Suprapubic skin (tissue), 4 donors: ENCODE data around the gene ELP1. TPM values are rescaled to one million over a fixed set of nuclear protein-coding genes. Genes with fewer than 3 reads are reported as not detected.
A peak's percentile ranks its signal among the peaks of the same experiment; 100 is the strongest.

Experiments
- DNase-seq, 2 donors: peaks; one replicate each; pipeline ENCODE4 v3.0.0-alpha.2; 2019; ENCODE audit warnings: low spot score in 2 of 2
- H3K27ac ChIP-seq: fragments of 200-600 bp; sonication (generic); one replicate; pipeline ENCODE4 v1.5.1; 2019
- H3K27me3 ChIP-seq: fragments of 200-600 bp; sonication (generic); one replicate; pipeline ENCODE4 v1.5.1; 2019
- H3K36me3 ChIP-seq: fragments of 200-600 bp; sonication (generic); one replicate; pipeline ENCODE4 v1.5.1; 2019
- H3K4me1 ChIP-seq: fragments of 200-600 bp; sonication (generic); one replicate; pipeline ENCODE4 v1.5.1; 2019
- H3K4me3 ChIP-seq: fragments of 200-600 bp; sonication (generic); one replicate; pipeline ENCODE4 v1.5.1; 2019; ENCODE audit warnings: mild to moderate bottlenecking
- H3K9me3 ChIP-seq: fragments of 200-600 bp; sonication (generic); one replicate; pipeline ENCODE4 v1.5.1; 2019
- EP300 ChIP-seq: sonication (generic); formaldehyde crosslinking; IDR thresholded peaks from one replicate; pipeline ENCODE4 v1.6.1; 2017; ENCODE audit warnings: antibody characterized with exemption
- POLR2A ChIP-seq, 2 donors: fragments of 450-650 bp; IDR thresholded peaks; one replicate each; pipeline ENCODE4 v1.6.1; 2017; ENCODE audit warnings: antibody characterized with exemption in 2 of 2, mild to moderate bottlenecking in 2 of 2, moderate library complexity in 2 of 2
- POLR2AphosphoS5 ChIP-seq, 3 donors: sonication (generic); formaldehyde crosslinking; IDR thresholded peaks; one replicate each; pipeline ENCODE4 v1.6.1; 2017; ENCODE audit warnings: antibody characterized with exemption in 3 of 3
- WGBS: methylation state at CpG from one replicate; pipeline ENCODE4 v1.1.5; 2018; 5-methylcytosine and 5-hydroxymethylcytosine counted together
- total RNA-seq, 4 donors: library from RNA; depleted of rRNA; stranded (reverse); fragments of >200 nt; gene quantifications; one replicate each; pipeline ENCODE4 v1.1.0, GENCODE V29; 2016
- TF ChIP-seq, protein P1 (sequence below), 2 donors: fragments of 200-600 bp in 1 of 2; fragments of 450-650 bp in 1 of 2; sonication (generic) in 1 of 2; IDR thresholded peaks; one replicate each; pipeline ENCODE4 v1.5.1; 2016 to 2019; ENCODE audit warnings: antibody characterized with exemption in 2 of 2, mild to moderate bottlenecking in 1 of 2, moderate library complexity in 1 of 2

ELP1 gene
- total RNA-seq, 4 donors from 2014 or later, result 22.2 to 34.2 (median 23.2) TPM

DNA sequence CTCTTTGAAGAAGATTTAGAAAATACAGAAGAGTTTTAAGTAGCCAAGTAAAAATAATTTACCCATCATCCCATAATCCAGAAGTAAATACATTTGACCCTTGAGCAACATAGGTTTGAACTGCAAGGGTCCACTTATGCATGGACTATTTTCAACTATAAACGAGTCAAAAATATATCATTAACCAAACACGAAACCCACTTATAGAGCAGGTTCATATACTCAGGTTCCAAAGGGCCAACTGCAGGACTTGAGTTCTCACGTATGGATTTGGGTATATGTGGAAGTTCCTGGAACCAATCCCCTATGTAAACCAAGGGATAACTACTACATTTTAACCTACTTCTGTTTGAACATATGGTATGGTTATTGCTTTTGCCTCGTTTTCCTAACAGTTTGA, 6.1 kb upstream of the ELP1 start:
- TF ChIP-seq, protein P1, sequence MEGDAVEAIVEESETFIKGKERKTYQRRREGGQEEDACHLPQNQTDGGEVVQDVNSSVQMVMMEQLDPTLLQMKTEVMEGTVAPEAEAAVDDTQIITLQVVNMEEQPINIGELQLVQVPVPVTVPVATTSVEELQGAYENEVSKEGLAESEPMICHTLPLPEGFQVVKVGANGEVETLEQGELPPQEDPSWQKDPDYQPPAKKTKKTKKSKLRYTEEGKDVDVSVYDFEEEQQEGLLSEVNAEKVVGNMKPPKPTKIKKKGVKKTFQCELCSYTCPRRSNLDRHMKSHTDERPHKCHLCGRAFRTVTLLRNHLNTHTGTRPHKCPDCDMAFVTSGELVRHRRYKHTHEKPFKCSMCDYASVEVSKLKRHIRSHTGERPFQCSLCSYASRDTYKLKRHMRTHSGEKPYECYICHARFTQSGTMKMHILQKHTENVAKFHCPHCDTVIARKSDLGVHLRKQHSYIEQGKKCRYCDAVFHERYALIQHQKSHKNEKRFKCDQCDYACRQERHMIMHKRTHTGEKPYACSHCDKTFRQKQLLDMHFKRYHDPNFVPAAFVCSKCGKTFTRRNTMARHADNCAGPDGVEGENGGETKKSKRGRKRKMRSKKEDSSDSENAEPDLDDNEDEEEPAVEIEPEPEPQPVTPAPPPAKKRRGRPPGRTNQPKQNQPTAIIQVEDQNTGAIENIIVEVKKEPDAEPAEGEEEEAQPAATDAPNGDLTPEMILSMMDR (IDR thresholded peaks at IDR 0.05), result no peak
- no peak for TF ChIP-seq POLR2AphosphoS5 (IDR thresholded peaks at IDR 0.05)
- TF ChIP-seq EP300, result no peak
- TF ChIP-seq POLR2A (IDR thresholded peaks at IDR 0.05), result no peak
- Histone ChIP-seq H3K36me3 (peaks cover 15% of the 10 kb centered on the region), H3K27me3 (no peaks in the 10 kb centered on the region), H3K27ac (no peak overlapping the region), H3K9me3 (no peaks in the 10 kb centered on the region), H3K4me1 (peaks cover 9% of the 10 kb centered on the region), H3K4me3 (no peak overlapping the region)
- no peak for DNase-seq
- 90% methylated on average over 4 of the region's 4 CpGs for WGBS

DNA sequence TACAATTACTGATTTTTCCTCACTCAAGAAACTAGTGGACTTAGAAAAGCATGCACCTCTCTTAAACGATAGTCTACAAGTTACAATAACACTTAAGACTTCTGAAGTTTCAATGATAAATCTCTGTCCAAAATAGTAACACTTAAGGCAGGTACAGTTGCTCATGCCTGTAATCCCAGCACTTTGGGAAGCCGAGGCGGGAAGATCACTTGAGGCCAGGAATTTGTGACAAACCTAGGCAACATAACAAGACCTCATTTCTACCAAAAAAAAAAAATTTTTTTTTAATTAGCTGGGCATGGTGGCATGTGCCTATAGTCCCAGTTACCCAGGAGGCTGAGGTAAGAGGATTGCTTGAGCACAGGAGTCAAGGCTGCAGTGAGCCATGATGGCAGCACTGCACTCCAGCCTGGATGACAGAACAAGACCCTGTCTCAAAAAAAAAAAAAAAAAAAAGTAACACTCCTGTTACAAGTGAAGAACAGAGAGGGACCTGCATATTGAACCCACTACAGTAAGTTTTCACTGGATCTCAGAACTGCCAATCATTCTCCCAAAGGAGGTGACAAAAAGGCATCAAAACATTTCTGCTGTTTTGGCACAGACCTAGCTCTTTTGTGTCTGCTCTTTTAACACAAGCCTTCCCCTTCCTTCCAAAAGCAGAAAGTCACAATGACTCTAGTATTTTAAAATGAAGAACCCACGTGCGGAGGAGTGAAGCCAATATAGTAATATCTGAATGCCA, 3.8 kb upstream of the ELP1 start:
- TF ChIP-seq POLR2AphosphoS5 (IDR thresholded peaks at IDR 0.05) (no peak), POLR2A (IDR thresholded peaks at IDR 0.05) (no peak), EP300 (no peak)
- TF ChIP-seq, protein P1 (IDR thresholded peaks at IDR 0.05), result no peak
- DNase-seq, result no peak
- peaks cover 19% of the 10 kb centered on the region for H3K4me1 ChIP-seq
- 84% methylated on average over 5 of the region's 5 CpGs for WGBS
- peaks cover 15% of the 10 kb centered on the region for H3K36me3 ChIP-seq
- no peaks in the 10 kb centered on the region for H3K9me3 ChIP-seq
- no peaks in the 10 kb centered on the region for H3K27me3 ChIP-seq
- H3K4me3 ChIP-seq, result no peak overlapping the region
- H3K27ac ChIP-seq, result no peak overlapping the region

DNA sequence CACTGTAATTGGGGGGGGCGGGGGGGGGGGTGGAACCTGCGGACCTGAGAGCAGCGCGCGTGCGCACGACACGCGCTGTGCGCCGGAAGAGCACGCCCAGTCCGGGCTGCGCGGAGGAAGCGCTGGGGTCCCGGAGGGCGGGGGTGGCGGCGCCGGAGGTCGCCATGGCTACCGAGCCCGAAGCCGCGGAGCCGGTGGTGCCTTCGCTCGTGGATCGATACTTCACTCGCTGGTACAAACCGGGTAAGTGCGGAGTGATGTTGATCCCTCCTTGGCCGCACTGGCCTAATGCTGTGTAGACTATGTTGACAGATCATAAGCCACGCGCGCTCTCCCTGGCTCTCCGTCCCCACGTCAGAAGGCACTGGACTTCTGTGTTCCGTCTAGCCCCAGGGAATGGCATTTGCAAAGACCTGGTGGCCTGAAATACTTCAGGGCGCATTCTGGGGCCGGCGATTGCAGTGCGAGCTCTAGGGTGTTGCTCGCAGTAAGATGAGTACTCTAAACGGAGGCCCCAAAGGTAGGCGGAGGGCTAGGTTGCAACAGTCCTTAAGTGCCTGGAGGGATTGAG, 484 bp upstream of the ELP1 start, which contains the start of gene ABITRAM:
Gene ABITRAM (plus strand): TSS at position 78 of the 571 bp plus-strand sequence. CDS start 87 bp downstream, at position 165.
- H3K36me3 ChIP-seq, result peaks cover 6% of the 10 kb centered on the region
- H3K27me3 ChIP-seq, result no peaks in the 10 kb centered on the region
- peak within 1 kb of the TSS; percentile 87 for H3K4me3 ChIP-seq
- H3K4me1 ChIP-seq, result peaks cover 26% of the 10 kb centered on the region
- WGBS, result 0% methylated on average over 15 of the region's 47 CpGs
- H3K27ac ChIP-seq, result peak within 1 kb of the TSS; percentile 85
- TF ChIP-seq POLR2AphosphoS5 (IDR thresholded peaks at IDR 0.05), result peak in 2 of 3 donors; percentile 37 to 48
- TF ChIP-seq, protein P1 (IDR thresholded peaks at IDR 0.05), result no peak
- H3K9me3 ChIP-seq, result no peaks in the 10 kb centered on the region
- peak; percentile 72 to 85 for DNase-seq

DNA sequence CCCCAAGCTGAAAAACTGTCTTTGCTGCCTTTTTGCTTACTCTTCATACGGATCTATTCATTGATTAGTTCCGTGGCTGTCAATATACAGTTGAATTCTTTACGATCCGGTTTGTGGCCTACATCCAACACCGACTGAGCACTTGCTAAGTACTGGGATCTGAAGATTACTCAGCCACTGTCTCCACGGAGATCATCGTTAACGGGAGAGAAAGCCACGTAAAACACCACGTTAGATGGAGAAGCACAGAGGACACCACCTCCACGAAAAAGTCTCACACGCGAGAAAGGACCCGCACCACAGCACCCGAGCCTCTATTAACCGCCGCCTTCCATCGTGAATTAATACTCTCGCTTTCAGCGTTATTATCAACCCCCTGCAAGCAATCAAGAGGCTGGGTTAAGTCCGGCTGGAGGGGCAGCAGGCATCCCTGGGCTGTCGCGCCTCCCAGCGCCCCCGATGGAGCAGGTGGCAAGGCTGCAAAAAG, 650 bp downstream of the ELP1 start:
- Histone ChIP-seq H3K27me3 (no peaks in the 10 kb centered on the region), H3K27ac (peak overlapping the region; percentile 85), H3K4me1 (peaks cover 26% of the 10 kb centered on the region), H3K4me3 (peak overlapping the region; percentile 87), H3K36me3 (peaks cover 15% of the 10 kb centered on the region), H3K9me3 (no peaks in the 10 kb centered on the region)
- DNase-seq, result no peak
- WGBS, result 0% methylated on average over 14 of the region's 25 CpGs
- TF ChIP-seq, protein P1 (IDR thresholded peaks at IDR 0.05), result no peak

DNA sequence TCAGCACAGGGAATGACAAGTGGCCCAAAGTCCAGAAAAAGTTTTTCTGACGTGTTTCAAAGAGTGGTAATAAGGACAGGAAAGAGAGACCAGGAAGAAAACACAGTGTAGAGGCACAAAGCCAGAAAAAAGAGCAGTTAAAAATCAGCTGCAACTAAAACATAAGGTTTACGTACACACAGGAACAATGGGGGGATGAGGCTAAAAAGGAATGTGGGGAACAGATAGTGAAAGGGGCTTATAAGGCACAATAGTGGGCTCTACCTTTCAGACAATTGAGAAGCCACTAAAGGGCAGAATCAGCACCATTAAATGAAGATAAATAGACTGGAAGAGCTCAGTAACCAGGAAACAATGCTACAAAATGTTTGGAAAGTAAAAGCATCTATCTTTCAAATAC, 5.5 kb downstream of the ELP1 start:
- H3K27ac ChIP-seq, result no peak overlapping the region
- H3K9me3 ChIP-seq, result no peaks in the 10 kb centered on the region
- DNase-seq, result no peak
- H3K4me1 ChIP-seq, result peaks cover 13% of the 10 kb centered on the region
- 90% methylated on average over 2 of the region's 2 CpGs for WGBS
- H3K27me3 ChIP-seq, result no peaks in the 10 kb centered on the region
- no peak for TF ChIP-seq EP300
- H3K36me3 ChIP-seq, result peaks cover 54% of the 10 kb centered on the region
- no peak overlapping the region for H3K4me3 ChIP-seq
